Measurements from ENCODE around the gene TMEM59L. TPM values are rescaled to one million over a fixed set of nuclear protein-coding genes. Genes with fewer than 3 reads are reported as not detected.

TMEM59L gene
- total RNA-seq, 1 donor from 2014 or later = not detected

DNA sequence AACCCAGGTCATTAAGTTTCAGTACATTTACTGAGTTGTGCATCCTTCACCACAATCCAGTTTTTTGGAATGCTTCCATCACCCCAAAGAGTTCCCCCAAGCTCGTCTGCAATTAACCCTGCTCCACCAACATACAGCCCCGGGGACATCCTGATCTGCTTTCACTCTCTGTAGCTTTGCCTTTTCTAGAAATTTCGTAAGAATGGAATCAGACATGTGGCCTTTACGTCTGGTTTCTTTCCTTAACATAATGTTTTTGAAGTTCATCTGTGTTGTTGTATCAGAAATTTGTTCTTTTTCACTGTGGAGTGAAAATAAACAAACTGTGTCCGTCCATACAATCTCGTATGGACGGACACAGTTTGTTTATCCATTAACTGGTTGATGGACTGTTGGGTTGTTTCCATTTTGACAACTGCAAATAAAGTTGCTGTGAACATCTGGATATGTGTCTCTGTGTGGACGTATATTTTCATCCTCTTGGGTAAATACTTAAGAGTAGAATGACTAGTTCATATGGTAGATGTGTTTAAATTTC, 27.1 kb downstream of the TMEM59L start:
- no peak overlapping the region for H3K27ac Mint-ChIP-seq
- H3K4me3 Mint-ChIP-seq (ENCODE audit: low read depth) = no peak overlapping the region
- intact Hi-C loops (cut with micrococcal nuclease) = loop anchor here (5.0 kb wide), 1 partner anchor 193 kb away; the partner anchor contains the start of gene UPF1
- peaks cover 2% of the 10 kb centered on the region for H3K27me3 Mint-ChIP-seq (ENCODE audit: low read depth)
- H3K9me3 Mint-ChIP-seq = no peaks in the 10 kb centered on the region
- no peak for DNase-seq (ENCODE audit: low spot score)
- H3K4me1 Mint-ChIP-seq (ENCODE audit: low read depth) = peaks cover 21% of the 10 kb centered on the region
- peaks cover 9% of the 10 kb centered on the region for H3K36me3 Mint-ChIP-seq (ENCODE audit: low read depth)

DNA sequence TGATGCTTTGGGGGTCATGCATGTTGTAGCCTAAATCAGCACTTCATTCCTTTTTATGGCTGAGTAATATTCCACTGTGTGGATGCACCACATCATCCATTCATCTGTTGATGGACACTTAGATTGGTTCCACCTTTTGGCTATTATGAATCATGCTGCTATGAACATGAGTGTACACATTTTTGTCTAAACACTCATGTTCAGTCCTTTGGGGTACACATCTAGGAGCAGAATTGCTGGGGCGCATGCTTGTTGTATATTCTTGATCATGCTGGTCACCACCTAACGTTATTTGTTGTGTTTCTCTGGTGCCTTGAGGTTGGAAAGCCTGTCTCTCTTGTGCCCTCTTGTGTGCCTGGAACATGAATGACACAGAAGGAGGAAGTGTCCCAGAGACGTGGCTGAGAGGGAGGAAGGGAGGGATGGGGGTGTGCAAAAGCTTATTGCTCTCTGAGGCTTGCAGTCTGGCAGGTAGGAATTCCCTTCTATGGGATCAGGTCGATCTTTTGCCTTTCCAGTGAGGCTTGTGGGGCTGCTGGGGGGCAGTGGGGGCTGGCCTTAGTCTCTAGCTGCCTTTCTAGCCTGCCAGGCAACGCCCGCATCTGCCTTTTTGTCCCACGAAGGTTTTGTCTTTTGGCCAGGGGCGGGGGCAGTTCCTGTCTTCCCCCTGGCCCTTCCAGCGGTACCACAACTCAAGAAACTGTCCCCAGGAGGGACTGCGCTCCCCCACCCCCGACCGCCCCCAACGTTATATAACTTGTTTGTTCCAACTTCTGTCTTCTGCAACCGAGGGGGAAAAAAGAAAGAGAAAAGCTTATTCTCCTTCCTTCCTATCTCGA, 31.7 kb downstream of the TMEM59L start:
- Mint-ChIP-seq H3K4me3 (ENCODE audit: low read depth) (no peak overlapping the region), H3K36me3 (ENCODE audit: low read depth) (peaks cover 9% of the 10 kb centered on the region), H3K27me3 (ENCODE audit: low read depth) (no peaks in the 10 kb centered on the region), H3K4me1 (ENCODE audit: low read depth) (peaks cover 6% of the 10 kb centered on the region), H3K9me3 (no peaks in the 10 kb centered on the region), H3K27ac (no peak overlapping the region)
- DNase-seq (ENCODE audit: low spot score) = no peak
- intact Hi-C loops (cut with micrococcal nuclease) = no loop called here

DNA sequence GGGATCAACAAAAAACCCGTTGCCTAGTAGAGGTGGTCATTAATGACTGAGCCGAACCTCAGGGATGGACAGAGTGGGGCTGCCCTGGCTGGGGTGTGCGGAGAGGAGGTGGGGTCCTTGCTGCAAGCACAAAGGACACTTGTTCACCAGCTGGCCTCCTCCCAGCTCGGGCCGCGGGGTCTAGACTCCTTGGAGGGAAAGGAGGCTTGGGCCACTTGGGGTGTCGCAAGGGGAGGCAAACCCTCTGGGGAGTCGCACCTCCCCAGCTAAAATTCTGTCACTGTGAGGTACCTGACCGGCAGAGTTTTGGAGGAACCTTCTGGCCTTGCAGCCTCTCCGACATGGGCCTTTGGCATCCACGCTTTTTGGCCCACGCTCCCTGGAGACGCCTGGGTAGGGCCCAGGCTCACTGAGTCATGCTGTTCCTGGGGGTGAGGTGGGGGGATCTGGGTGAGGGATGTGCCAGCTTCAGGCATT, 32.4 kb downstream of the TMEM59L start:
- intact Hi-C loops (cut with micrococcal nuclease) = no loop called here
- Mint-ChIP-seq H3K27me3 (ENCODE audit: low read depth) (no peaks in the 10 kb centered on the region), H3K4me1 (ENCODE audit: low read depth) (peaks cover 2% of the 10 kb centered on the region), H3K27ac (no peak overlapping the region), H3K36me3 (ENCODE audit: low read depth) (peaks cover 6% of the 10 kb centered on the region), H3K4me3 (ENCODE audit: low read depth) (no peak overlapping the region), H3K9me3 (no peaks in the 10 kb centered on the region)
- no peak for DNase-seq (ENCODE audit: low spot score)

GRCh38 chr19:18646535-18647370, 34.1 kb downstream of the TMEM59L start:
- Mint-ChIP-seq H3K27ac (no peak overlapping the region), H3K36me3 (ENCODE audit: low read depth) (peaks cover 6% of the 10 kb centered on the region), H3K27me3 (ENCODE audit: low read depth) (no peaks in the 10 kb centered on the region), H3K4me1 (ENCODE audit: low read depth) (peaks cover 2% of the 10 kb centered on the region), H3K9me3 (no peaks in the 10 kb centered on the region), H3K4me3 (ENCODE audit: low read depth) (no peak overlapping the region)
- intact Hi-C loops (cut with micrococcal nuclease) = no loop called here
- DNase-seq (ENCODE audit: low spot score) = no peak

GRCh38 chr19:18647371-18647767, 34.7 kb downstream of the TMEM59L start:
- H3K4me1 Mint-ChIP-seq (ENCODE audit: low read depth) = peaks cover 2% of the 10 kb centered on the region
- H3K27me3 Mint-ChIP-seq (ENCODE audit: low read depth) = no peaks in the 10 kb centered on the region
- no peaks in the 10 kb centered on the region for H3K9me3 Mint-ChIP-seq
- no peak overlapping the region for H3K4me3 Mint-ChIP-seq (ENCODE audit: low read depth)
- H3K27ac Mint-ChIP-seq = no peak overlapping the region
- intact Hi-C loops (cut with micrococcal nuclease) = no loop called here
- peaks cover 6% of the 10 kb centered on the region for H3K36me3 Mint-ChIP-seq (ENCODE audit: low read depth)
- DNase-seq (ENCODE audit: low spot score) = no peak

GRCh38 chr19:18647807-18648206, 35.1 kb downstream of the TMEM59L start:
- no peak for DNase-seq (ENCODE audit: low spot score)
- Mint-ChIP-seq H3K27ac (no peak overlapping the region), H3K9me3 (no peaks in the 10 kb centered on the region), H3K4me1 (ENCODE audit: low read depth) (peaks cover 2% of the 10 kb centered on the region), H3K27me3 (ENCODE audit: low read depth) (no peaks in the 10 kb centered on the region), H3K4me3 (ENCODE audit: low read depth) (no peak overlapping the region), H3K36me3 (ENCODE audit: low read depth) (peaks cover 6% of the 10 kb centered on the region)
- intact Hi-C loops (cut with micrococcal nuclease) = no loop called here

DNA sequence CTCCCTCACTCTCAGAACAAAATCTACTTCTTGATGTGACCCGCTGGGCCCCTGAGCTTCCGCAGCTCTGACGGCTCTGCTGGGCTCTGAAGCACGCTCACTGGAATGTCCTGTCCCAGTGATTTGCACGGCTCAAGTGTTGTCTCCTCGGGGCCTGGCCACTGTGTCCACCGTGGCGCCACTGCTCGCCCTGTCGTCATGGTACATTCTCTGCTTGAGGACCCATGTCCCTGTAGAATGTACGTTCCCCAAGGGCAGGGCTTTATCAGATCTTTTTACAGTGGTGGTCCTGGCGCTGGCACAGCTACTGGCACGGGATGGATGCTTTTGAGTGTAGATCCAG, 36.3 kb downstream of the TMEM59L start:
- peaks cover 4% of the 10 kb centered on the region for H3K36me3 Mint-ChIP-seq (ENCODE audit: low read depth)
- no peaks in the 10 kb centered on the region for H3K27me3 Mint-ChIP-seq (ENCODE audit: low read depth)
- no peak overlapping the region for H3K4me3 Mint-ChIP-seq (ENCODE audit: low read depth)

GRCh38 chr19:18649371-18650020, 36.8 kb downstream of the TMEM59L start:
- H3K9me3 Mint-ChIP-seq = no peaks in the 10 kb centered on the region
- no peaks in the 10 kb centered on the region for H3K27me3 Mint-ChIP-seq (ENCODE audit: low read depth)
- no peak overlapping the region for H3K27ac Mint-ChIP-seq
- no peak overlapping the region for H3K4me3 Mint-ChIP-seq (ENCODE audit: low read depth)
- no peaks in the 10 kb centered on the region for H3K36me3 Mint-ChIP-seq (ENCODE audit: low read depth)
- DNase-seq (ENCODE audit: low spot score) = no peak
- intact Hi-C loops (cut with micrococcal nuclease) = no loop called here
- no peaks in the 10 kb centered on the region for H3K4me1 Mint-ChIP-seq (ENCODE audit: low read depth)

More for the DNA sequence above, 36.3 kb downstream of the TMEM59L start:
- Mint-ChIP-seq H3K4me1 (ENCODE audit: low read depth) (peaks cover 2% of the 10 kb centered on the region), H3K9me3 (no peaks in the 10 kb centered on the region), H3K27ac (no peak overlapping the region)
- intact Hi-C loops (cut with micrococcal nuclease) = no loop called here
- DNase-seq (ENCODE audit: low spot score) = no peak

DNA sequence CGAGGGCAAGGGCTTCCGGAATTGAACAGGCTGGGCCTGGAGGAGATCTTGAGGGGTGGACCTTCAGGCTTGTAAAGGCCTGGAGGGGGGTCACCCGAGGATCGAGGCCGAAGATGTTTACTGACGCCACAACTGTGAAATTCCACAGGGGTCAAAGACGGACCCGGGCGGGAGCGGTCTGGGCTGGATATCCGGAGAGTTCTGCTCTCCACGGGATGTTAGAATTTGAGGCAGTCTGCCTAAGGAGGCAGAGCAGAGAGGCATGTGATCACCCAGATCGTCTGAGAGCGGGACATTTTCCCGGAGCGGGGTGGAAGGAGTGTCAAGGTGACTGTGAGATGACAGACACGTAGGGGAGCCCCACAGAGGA, 37.3 kb downstream of the TMEM59L start:
- intact Hi-C loops (cut with micrococcal nuclease) = no loop called here
- no peaks in the 10 kb centered on the region for H3K4me1 Mint-ChIP-seq (ENCODE audit: low read depth)
- H3K27me3 Mint-ChIP-seq (ENCODE audit: low read depth) = no peaks in the 10 kb centered on the region
- no peak for DNase-seq (ENCODE audit: low spot score)
- H3K4me3 Mint-ChIP-seq (ENCODE audit: low read depth) = no peak overlapping the region
- no peaks in the 10 kb centered on the region for H3K9me3 Mint-ChIP-seq
- no peaks in the 10 kb centered on the region for H3K36me3 Mint-ChIP-seq (ENCODE audit: low read depth)
- H3K27ac Mint-ChIP-seq = no peak overlapping the region

- intact Hi-C loops (cut with micrococcal nuclease) = no loop called here
- H3K36me3 Mint-ChIP-seq (ENCODE audit: low read depth) = no peaks in the 10 kb centered on the region
- no peaks in the 10 kb centered on the region for H3K27me3 Mint-ChIP-seq (ENCODE audit: low read depth)
- H3K9me3 Mint-ChIP-seq = no peaks in the 10 kb centered on the region
- no peak for DNase-seq (ENCODE audit: low spot score)
- no peak overlapping the region for H3K4me3 Mint-ChIP-seq (ENCODE audit: low read depth)
- no peaks in the 10 kb centered on the region for H3K4me1 Mint-ChIP-seq (ENCODE audit: low read depth)
- no peak overlapping the region for H3K27ac Mint-ChIP-seq
Observed at GRCh38 chr19:18650468-18651041, 37.9 kb downstream of the TMEM59L start.

GRCh38 chr19:18651300-18651699, 38.6 kb downstream of the TMEM59L start:
- Mint-ChIP-seq H3K27me3 (ENCODE audit: low read depth) (no peaks in the 10 kb centered on the region), H3K9me3 (no peaks in the 10 kb centered on the region), H3K4me1 (ENCODE audit: low read depth) (no peaks in the 10 kb centered on the region), H3K36me3 (ENCODE audit: low read depth) (no peaks in the 10 kb centered on the region), H3K27ac (no peak overlapping the region), H3K4me3 (ENCODE audit: low read depth) (no peak overlapping the region)
- no peak for DNase-seq (ENCODE audit: low spot score)
- intact Hi-C loops (cut with micrococcal nuclease) = no loop called here

DNA sequence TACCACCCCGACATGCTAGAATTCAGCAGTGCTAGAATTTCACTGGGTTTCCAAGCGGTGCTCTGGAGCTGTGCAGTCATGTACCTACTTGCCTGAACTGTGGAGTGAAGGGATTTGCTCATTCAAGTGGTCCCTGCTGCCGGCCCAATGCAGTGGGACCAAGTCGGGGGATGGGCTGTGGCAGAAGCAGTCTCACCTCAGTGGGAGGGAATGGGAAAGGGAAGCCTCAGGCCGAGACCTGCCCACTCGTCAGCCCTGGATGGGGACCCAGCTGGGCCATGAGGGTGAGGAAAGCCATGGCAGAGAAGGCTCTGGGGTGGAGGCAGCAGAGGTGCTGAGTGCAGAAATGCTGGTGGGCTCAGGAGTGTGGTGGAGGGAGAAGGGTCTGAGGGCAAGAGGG, 39.1 kb downstream of the TMEM59L start:
- Mint-ChIP-seq H3K27me3 (ENCODE audit: low read depth) (no peaks in the 10 kb centered on the region), H3K4me3 (ENCODE audit: low read depth) (no peak overlapping the region), H3K27ac (no peak overlapping the region), H3K9me3 (no peaks in the 10 kb centered on the region), H3K4me1 (ENCODE audit: low read depth) (no peaks in the 10 kb centered on the region), H3K36me3 (ENCODE audit: low read depth) (no peaks in the 10 kb centered on the region)
- DNase-seq (ENCODE audit: low spot score) = no peak
- intact Hi-C loops (cut with micrococcal nuclease) = no loop called here
